HepG2 (cell line): ENCODE results near the gene PFDN2. TPM values are rescaled to one million over a fixed set of nuclear protein-coding genes. Genes with fewer than 3 reads are reported as not detected.

Source experiments
- ARID3A ChIP-seq: IDR thresholded peaks from 2 replicates; pipeline ENCODE4 v1.6.1; 2012; ENCODE audit warnings: low read depth, low read length, improper control_type of control experiment
- ARID4A ChIP-seq: sonication (generic); formaldehyde crosslinking; IDR thresholded peaks from 2 replicates; pipeline ENCODE4 v1.5.0; 2020; ENCODE audit warnings: mild to moderate bottlenecking, missing genetic modification reagents, borderline replicate concordance
- ATF2 ChIP-seq: sonication (generic); formaldehyde crosslinking; IDR thresholded peaks from 2 replicates; pipeline ENCODE4 v1.4.0; 2020; ENCODE audit warnings: missing genetic modification reagents
- E2F5 ChIP-seq: sonication (generic); formaldehyde crosslinking; conservative IDR thresholded peaks from 2 replicates; pipeline ENCODE4 v1.4.0; 2020; ENCODE audit warnings: missing genetic modification reagents
- EP300 ChIP-seq, 3 experiments: sonication (generic) in 1 of 3; formaldehyde crosslinking in 1 of 3; IDR thresholded peaks; 2 replicates each; pipeline versions ENCODE4 v1.5.1 to v1.6.1; 2011 to 2020; ENCODE audit warnings: low read depth in 2 of 3, low read length in 2 of 3, borderline replicate concordance in 1 of 3, improper control_type of control experiment in 1 of 3, mild to moderate bottlenecking in 1 of 3, missing genetic modification reagents in 1 of 3, moderate library complexity in 1 of 3
- HNRNPH1 ChIP-seq: fragments of 200-400 bp; formaldehyde crosslinking; optimal IDR thresholded peaks from 2 replicates; pipeline ENCODE3; 2017; ENCODE audit warnings: mild to moderate bottlenecking, low read depth, low read length
- HNRNPL ChIP-seq: fragments of 200-400 bp; formaldehyde crosslinking; IDR thresholded peaks from 2 replicates; pipeline ENCODE4 v1.6.1; 2017; ENCODE audit warnings: mild to moderate bottlenecking, low read depth, low read length
- KAT2B ChIP-seq: fragments of 150-350 bp; IDR thresholded peaks from 2 replicates; pipeline ENCODE4 v1.6.1; 2014; ENCODE audit warnings: low read depth, low read length, borderline replicate concordance
- NFATC3 ChIP-seq: sonication (generic); formaldehyde crosslinking; IDR thresholded peaks from 2 replicates; pipeline ENCODE4 v1.5.1; 2020; ENCODE audit warnings: mild to moderate bottlenecking, missing genetic modification reagents
- NFRKB ChIP-seq: fragments of 450-650 bp; IDR thresholded peaks from 2 replicates; pipeline ENCODE4 v1.6.1; 2017
- REPIN1 ChIP-seq: sonication (generic); formaldehyde crosslinking; IDR thresholded peaks from 2 replicates; pipeline ENCODE4 v1.8.0; 2022; ENCODE audit warnings: missing genetic modification reagents, low read depth, mild to moderate bottlenecking, borderline replicate concordance
- RXRA ChIP-seq: sonication (generic); formaldehyde crosslinking; IDR thresholded peaks from 2 replicates; pipeline ENCODE4 v1.5.1; 2020; ENCODE audit warnings: missing genetic modification reagents
- TERF1 ChIP-seq: sonication (generic); formaldehyde crosslinking; IDR thresholded peaks from 2 replicates; pipeline ENCODE4 v1.8.0; 2022; ENCODE audit warnings: mild to moderate bottlenecking, missing genetic modification reagents, moderate library complexity
- TRIM22 ChIP-seq: fragments of 450-650 bp; IDR thresholded peaks from 2 replicates; pipeline ENCODE4 v1.6.1; 2017
- ZNF263 ChIP-seq: sonication (generic); formaldehyde crosslinking; IDR thresholded peaks from 2 replicates; pipeline ENCODE4 v1.4.0; 2020; ENCODE audit warnings: missing genetic modification reagents
- ZNF274 ChIP-seq: sonication (generic); formaldehyde crosslinking; IDR thresholded peaks from 2 replicates; pipeline ENCODE4 v1.5.1; 2020; ENCODE audit warnings: mild to moderate bottlenecking, missing genetic modification reagents
- ZNF678 ChIP-seq: sonication (generic); formaldehyde crosslinking; IDR thresholded peaks from 2 replicates; pipeline ENCODE4 v1.4.0; 2020; ENCODE audit warnings: mild to moderate bottlenecking, missing genetic modification reagents
- polyA plus RNA-seq, 8 experiments: library from polyadenylated mRNA; depleted of rRNA in 3 of 8; stranded (reverse) in 7 of 8; unstranded in 1 of 8; fragments of >200 nt; fragmentation: Illumina TruSeq in 4 of 8; extraction: Trizol in 4 of 8; gene quantifications; 2 replicates each; pipeline versions ENCODE4 v1.2.1 to v1.2.3, GENCODE V29; 2011 to 2016; ENCODE audit warnings: low read depth in 4 of 8, missing spikeins in 1 of 8, mixed read lengths in 1 of 8; ENCODE audit not compliant: insufficient read depth in 1 of 8
- total RNA-seq, 5 experiments: library from RNA; depleted of rRNA; stranded (reverse); fragments of >200 nt; fragmentation: Illumina TruSeq; extraction: Trizol; gene quantifications; 2 replicates each; pipeline ENCODE4 v1.2.3, GENCODE V29; 2016; ENCODE audit warnings: low read depth in 1 of 5

PFDN2 gene
- total and polyA plus RNA-seq, 2 of the 13 experiments (the other 11 are each of a cell fraction or from before 2014, with no cell fraction given) = 62.6 to 63.6 TPM

- no peak for TF ChIP-seq ARID4A (CRISPR knock-in tag)
- TF ChIP-seq ATF2 = peak; percentile 75
- TF ChIP-seq ZNF263 (CRISPR knock-in tag) = 0 out of 2 replicates have a peak, but pooled peaks have one; percentile 20
- TF ChIP-seq TRIM22 = no peak
- no peak for TF ChIP-seq NFRKB
- TF ChIP-seq EP300 (IDR thresholded peaks at IDR 0.05; ENCODE audit: low read depth in 2 of 2, low read length in 2 of 2) = peak in 1 of 2 experiments; percentile 59; a peak in 1 of 4 replicates
- no peak for TF ChIP-seq EP300 (CRISPR knock-in tag; IDR thresholded peaks at IDR 0.05; ENCODE audit: borderline replicate concordance)
- TF ChIP-seq HNRNPH1 = no peak
- 0 out of 2 replicates have a peak, but pooled peaks have one; percentile 26 for TF ChIP-seq ZNF678 (CRISPR knock-in tag)
- TF ChIP-seq REPIN1 = no peak
- TF ChIP-seq RXRA (CRISPR knock-in tag) = peak; percentile 40; the same call in 1 of the 2 replicates
- no peak for TF ChIP-seq E2F5
- TF ChIP-seq HNRNPL = 0 out of 2 replicates have a peak, but pooled peaks have one; percentile 45
- TF ChIP-seq KAT2B = no peak
- TF ChIP-seq ZNF274 (CRISPR knock-in tag) = 0 out of 2 replicates have a peak, but pooled peaks have one; percentile 39
- TF ChIP-seq TERF1 = no peak
- no peak for TF ChIP-seq NFATC3
- no peak for TF ChIP-seq ARID3A
These were observed 43.0 kb downstream of the PFDN2 start (continued) for GRCh38 chr1:161074676-161075368.
